PC-9 (cell line): ENCODE data around the gene DYNC1H1. TPM values are rescaled to one million over a fixed set of nuclear protein-coding genes. Genes with fewer than 3 reads are reported as not detected.

Experiments
- BruUV-seq: library from RNA; stranded (reverse); fragments of 400-500 nt; replicated peaks from 2 replicates; lab custom pipeline; 2021; lab: Mats Ljungman, UMichigan
- CTCF ChIA-PET: fragments of 300-600 bp; sonication (Branson Sonifier 250); formaldehyde crosslinking; loops from one replicate; lab custom pipeline; 2022; ENCODE audit warnings: antibody characterized with exemption; lab: Charles Lee
- POLR2A ChIA-PET: fragments of 300-600 bp; sonication (Branson Sonifier 250); formaldehyde crosslinking; loops from one replicate; lab custom pipeline; 2022; ENCODE audit warnings: antibody characterized with exemption; ENCODE audit not compliant: unreplicated experiment; lab: Charles Lee
- DNase-seq, 2 experiments: peaks; one replicate each; pipeline versions ENCODE4 v3.0.0 to v3.0.0-alpha.2; 2015 to 2022; ENCODE audit warnings: mixed read lengths in 1 of 2
- H2AFZ ChIP-seq: fragments of 200-600 bp; sonication (generic); 2 replicates; pipeline ENCODE4 v1.8.1; 2017; ENCODE audit warnings: antibody characterized with exemption
- H3F3A ChIP-seq: fragments of 200-600 bp; sonication (generic); 2 replicates; pipeline ENCODE4 v1.8.1; 2017; ENCODE audit warnings: antibody characterized with exemption, mild to moderate bottlenecking, low read depth; ENCODE audit not compliant: insufficient read depth
- H3K27ac ChIP-seq: fragments of 200-600 bp; sonication (generic); 2 replicates; pipeline ENCODE4 v1.6.1; 2016; ENCODE audit warnings: mixed run types
- H3K27me3 ChIP-seq: fragments of 200-600 bp; sonication (generic); 2 replicates; pipeline ENCODE4 v1.6.1; 2016; ENCODE audit warnings: low read depth, mixed run types; ENCODE audit not compliant: insufficient read depth
- H3K36me3 ChIP-seq: fragments of 200-600 bp; sonication (generic); 2 replicates; pipeline ENCODE4 v1.6.1; 2016; ENCODE audit warnings: low read depth, mixed run types
- H3K4me1 ChIP-seq: fragments of 200-600 bp; sonication (generic); replicated peaks from 2 replicates; pipeline ENCODE4 v1.6.1; 2016; ENCODE audit warnings: mixed run types; ENCODE audit not compliant: insufficient read depth
- H3K4me2 ChIP-seq: fragments of 200-600 bp; sonication (generic); 2 replicates; pipeline ENCODE4 v1.6.1; 2017; ENCODE audit warnings: mixed run types
- H3K4me3 ChIP-seq: fragments of 200-600 bp; sonication (generic); 2 replicates; pipeline ENCODE4 v1.6.1; 2016; ENCODE audit warnings: mixed run types
- H3K79me2 ChIP-seq: fragments of 200-600 bp; sonication (generic); 2 replicates; pipeline ENCODE4 v1.6.1; 2017; ENCODE audit warnings: low read depth, mixed run types
- H3K9me2 ChIP-seq: fragments of 200-600 bp; sonication (generic); 2 replicates; pipeline ENCODE4 v1.8.1; 2017; ENCODE audit warnings: mild to moderate bottlenecking; ENCODE audit not compliant: insufficient read depth
- H3K9me3 ChIP-seq: fragments of 200-600 bp; sonication (generic); 2 replicates; pipeline ENCODE4 v1.8.1; 2016; ENCODE audit warnings: low read depth; ENCODE audit not compliant: insufficient read depth
- H4K20me1 ChIP-seq: fragments of 200-600 bp; sonication (generic); 2 replicates; pipeline ENCODE4 v1.8.1; 2017; ENCODE audit not compliant: insufficient read depth
- EZH2 ChIP-seq: fragments of 200-600 bp; sonication (generic); IDR thresholded peaks from 2 replicates; pipeline ENCODE4 v1.8.0; 2017; ENCODE audit warnings: antibody characterized with exemption, low read depth
- intact Hi-C: fragments of 100-400 bp; cut with micrococcal nuclease; formaldehyde crosslinking; loops from one replicate; pipeline ENCODE4 v1.10.0; 2022; ENCODE audit not compliant: unreplicated experiment
- total RNA-seq: library from RNA; stranded (reverse); gene quantifications from 2 replicates; pipeline ENCODE4 v1.2.3, GENCODE V29; 2021
- TF ChIP-seq, protein P1 (sequence below): fragments of 200-600 bp; sonication (generic); conservative IDR thresholded peaks from 2 replicates; pipeline ENCODE4 v1.6.1; 2017; ENCODE audit warnings: mixed run types, antibody characterized with exemption, mild to moderate bottlenecking, moderate library complexity

Gene DYNC1H1
- total RNA-seq, 1 experiment from 2014 or later = 1,268 TPM

DNA sequence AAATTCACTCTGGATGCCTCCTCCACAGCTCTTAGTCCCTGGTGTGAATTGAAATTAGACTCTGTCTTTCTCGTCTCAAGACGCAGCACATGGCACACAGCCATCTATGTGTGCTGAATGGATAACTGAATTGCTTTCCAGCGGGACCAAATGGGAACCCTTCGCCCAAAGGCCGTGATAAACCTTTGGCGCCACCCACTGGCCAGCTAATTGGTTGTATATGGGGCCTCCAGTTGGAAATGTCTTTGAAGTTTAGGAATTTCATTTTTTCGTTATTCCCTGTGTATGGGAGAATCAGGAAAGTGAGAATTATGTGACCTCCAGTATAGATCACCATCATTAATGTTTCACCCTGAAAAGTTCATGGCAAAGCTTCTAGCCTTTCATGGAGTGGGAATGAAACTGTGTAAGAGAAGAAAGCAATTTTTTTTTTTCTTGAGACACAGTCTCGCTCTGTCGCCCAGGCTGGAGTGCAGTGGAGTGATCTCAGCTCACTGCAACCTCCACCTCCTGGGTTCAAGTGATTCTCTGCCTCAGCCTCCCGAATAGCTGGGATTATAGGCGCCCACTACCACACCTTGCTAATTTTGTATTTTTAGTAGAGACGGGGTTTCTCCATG is 132.3 kb downstream of the DYNC1H1 start:
- H3K9me2 ChIP-seq = no peaks in the 10 kb centered on the region
- no peak overlapping the region for H2AFZ ChIP-seq
- H3K4me1 ChIP-seq = peaks cover 43% of the 10 kb centered on the region
- ChIA-PET CTCF (interaction anchor here (0.5 to 2.4 kb wide), 19 partner anchors 9 to 1148 kb away, joined by 3 to 21 read pairs (median 4); no protein-coding TSS in a partner anchor), POLR2A (interaction anchor here (0.7 to 0.8 kb wide), 3 partner anchors 44 to 375 kb away, joined by 5 read pairs; no protein-coding TSS in a partner anchor)
- peaks cover 31% of the 10 kb centered on the region for H3F3A ChIP-seq
- BruUV-seq = no TSS peak
- peak; percentile 70 to 88 for DNase-seq
- H3K79me2 ChIP-seq = no peaks in the 10 kb centered on the region
- intact Hi-C loops = loop anchor here (1.0 to 5.0 kb wide), 16 partner anchors 8 to 389 kb away; partner anchors contain the start of gene WDR20
- H3K36me3 ChIP-seq = no peaks in the 10 kb centered on the region
- TF ChIP-seq, protein P1, sequence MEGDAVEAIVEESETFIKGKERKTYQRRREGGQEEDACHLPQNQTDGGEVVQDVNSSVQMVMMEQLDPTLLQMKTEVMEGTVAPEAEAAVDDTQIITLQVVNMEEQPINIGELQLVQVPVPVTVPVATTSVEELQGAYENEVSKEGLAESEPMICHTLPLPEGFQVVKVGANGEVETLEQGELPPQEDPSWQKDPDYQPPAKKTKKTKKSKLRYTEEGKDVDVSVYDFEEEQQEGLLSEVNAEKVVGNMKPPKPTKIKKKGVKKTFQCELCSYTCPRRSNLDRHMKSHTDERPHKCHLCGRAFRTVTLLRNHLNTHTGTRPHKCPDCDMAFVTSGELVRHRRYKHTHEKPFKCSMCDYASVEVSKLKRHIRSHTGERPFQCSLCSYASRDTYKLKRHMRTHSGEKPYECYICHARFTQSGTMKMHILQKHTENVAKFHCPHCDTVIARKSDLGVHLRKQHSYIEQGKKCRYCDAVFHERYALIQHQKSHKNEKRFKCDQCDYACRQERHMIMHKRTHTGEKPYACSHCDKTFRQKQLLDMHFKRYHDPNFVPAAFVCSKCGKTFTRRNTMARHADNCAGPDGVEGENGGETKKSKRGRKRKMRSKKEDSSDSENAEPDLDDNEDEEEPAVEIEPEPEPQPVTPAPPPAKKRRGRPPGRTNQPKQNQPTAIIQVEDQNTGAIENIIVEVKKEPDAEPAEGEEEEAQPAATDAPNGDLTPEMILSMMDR = peak; percentile 98
- TF ChIP-seq EZH2 = no peak
- no peaks in the 10 kb centered on the region for H3K9me3 ChIP-seq
- peak overlapping the region; percentile 70 for H3K4me2 ChIP-seq
- no peaks in the 10 kb centered on the region for H3K27me3 ChIP-seq
- no peaks in the 10 kb centered on the region for H4K20me1 ChIP-seq
- H3K4me3 ChIP-seq = peak overlapping the region; percentile 11; the same call in 1 of the 2 replicates
- peak overlapping the region; percentile 61 for H3K27ac ChIP-seq

DNA sequence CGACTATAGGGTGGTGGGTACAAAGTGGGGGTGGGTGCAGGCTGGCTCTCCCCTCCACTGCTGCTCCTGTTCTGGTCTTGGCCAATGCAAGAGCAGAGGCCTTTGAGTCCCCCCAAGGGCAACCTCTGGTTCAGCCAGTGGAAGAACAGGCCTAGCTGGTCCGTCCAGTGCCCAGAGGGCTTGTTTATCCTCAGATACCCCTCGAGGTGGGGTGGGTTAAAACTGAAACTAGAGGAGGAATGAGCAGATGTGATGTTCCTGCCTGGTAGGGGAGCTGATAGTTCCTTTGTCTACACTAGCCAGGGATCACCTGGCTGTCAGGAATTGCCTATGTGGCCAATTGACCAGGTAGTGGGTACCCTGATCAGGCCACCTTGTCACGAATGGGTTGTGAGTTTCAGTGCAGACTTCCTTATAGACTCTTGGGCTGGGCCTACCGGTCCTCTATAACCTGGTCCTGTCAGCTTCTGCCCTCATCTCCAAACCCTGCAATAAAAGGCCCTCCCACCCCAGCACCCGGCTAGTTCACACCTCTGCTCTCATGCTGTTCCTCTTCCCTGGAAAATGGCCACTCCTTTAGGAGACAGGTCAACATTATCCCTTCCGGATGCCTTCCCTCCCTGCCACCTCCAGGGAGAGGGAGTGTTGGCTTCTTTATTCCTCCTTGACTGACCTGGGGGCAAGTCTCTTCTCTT is 133.2 kb downstream of the DYNC1H1 start:
- H3K4me1 ChIP-seq = peaks cover 43% of the 10 kb centered on the region
- peak; percentile 98 for DNase-seq
- no peak for TF ChIP-seq EZH2
- TF ChIP-seq, protein P1 = no peak
- peak overlapping the region; percentile 11; the same call in 1 of the 2 replicates for H3K4me3 ChIP-seq
- no peak overlapping the region for H2AFZ ChIP-seq
- peak overlapping the region; percentile 70 for H3K4me2 ChIP-seq
- peaks cover 31% of the 10 kb centered on the region for H3F3A ChIP-seq
- no peaks in the 10 kb centered on the region for H3K36me3 ChIP-seq
- peak overlapping the region; percentile 61 for H3K27ac ChIP-seq
- no peaks in the 10 kb centered on the region for H3K27me3 ChIP-seq
- intact Hi-C loops = loop anchor here (1.0 to 5.0 kb wide), 14 partner anchors 29 to 390 kb away; partner anchors contain the start of gene WDR20
- H3K9me3 ChIP-seq = no peaks in the 10 kb centered on the region
- CTCF ChIA-PET = interaction anchor here (0.5 to 2.4 kb wide), 21 partner anchors 10 to 532 kb away, joined by 3 to 35 read pairs (median 4); no protein-coding TSS in a partner anchor
- H3K79me2 ChIP-seq = no peaks in the 10 kb centered on the region
- POLR2A ChIA-PET = interaction anchor here (0.5 to 1.2 kb wide), 11 partner anchors 14 to 390 kb away, joined by 3 to 10 read pairs (median 5); no protein-coding TSS in a partner anchor
- H4K20me1 ChIP-seq = no peaks in the 10 kb centered on the region
- TSS peak; percentile 23 for BruUV-seq
- no peaks in the 10 kb centered on the region for H3K9me2 ChIP-seq

DNA sequence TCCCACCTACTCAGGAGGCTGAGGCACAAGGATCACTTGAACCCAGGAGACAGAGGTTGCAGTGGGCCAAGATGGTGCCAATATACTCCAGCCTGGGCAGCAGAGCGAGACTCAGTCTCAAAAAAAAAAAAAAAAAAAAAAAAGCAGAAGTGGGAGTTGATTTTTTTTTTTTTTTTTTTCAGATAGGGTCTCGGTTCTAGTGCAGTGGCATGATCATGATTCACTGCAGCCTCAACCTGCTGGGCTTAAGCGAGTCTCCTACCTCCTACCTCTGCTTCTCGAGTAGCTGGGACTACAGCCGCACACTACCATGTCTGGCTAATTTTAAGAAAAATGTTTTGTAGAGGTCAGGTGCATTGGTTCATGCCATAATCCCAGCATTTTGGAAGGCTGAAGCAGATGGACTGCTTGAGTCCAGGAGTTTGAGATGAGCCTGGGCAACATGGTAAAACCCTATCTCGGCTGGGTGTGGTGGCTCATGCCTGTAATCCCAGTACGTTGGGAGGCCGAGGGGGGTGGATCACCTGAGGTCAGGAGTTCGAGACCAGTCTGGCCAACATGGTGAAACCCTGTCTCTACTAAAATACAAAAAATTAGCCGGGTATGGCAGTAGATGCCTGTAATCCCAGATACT is 138.8 kb downstream of the DYNC1H1 start:
- H3F3A ChIP-seq = peaks cover 12% of the 10 kb centered on the region
- H3K4me2 ChIP-seq = no peak overlapping the region
- DNase-seq = no peak
- H3K36me3 ChIP-seq = no peaks in the 10 kb centered on the region
- no peaks in the 10 kb centered on the region for H3K9me2 ChIP-seq
- no peaks in the 10 kb centered on the region for H4K20me1 ChIP-seq
- BruUV-seq = no TSS peak
- peaks cover 12% of the 10 kb centered on the region for H3K4me1 ChIP-seq
- H3K4me3 ChIP-seq = no peak overlapping the region
- no peaks in the 10 kb centered on the region for H3K9me3 ChIP-seq
- H3K27me3 ChIP-seq = no peaks in the 10 kb centered on the region
- TF ChIP-seq EZH2 = no peak
- TF ChIP-seq, protein P1 = no peak
- ChIA-PET CTCF (no interaction called here), POLR2A (no interaction called here)
- no peaks in the 10 kb centered on the region for H3K79me2 ChIP-seq
- intact Hi-C loops = no loop called here
- no peak overlapping the region for H2AFZ ChIP-seq
- no peak overlapping the region for H3K27ac ChIP-seq
